ENCODE measurements around the gene FPGS.

FPGS gene

DNA sequence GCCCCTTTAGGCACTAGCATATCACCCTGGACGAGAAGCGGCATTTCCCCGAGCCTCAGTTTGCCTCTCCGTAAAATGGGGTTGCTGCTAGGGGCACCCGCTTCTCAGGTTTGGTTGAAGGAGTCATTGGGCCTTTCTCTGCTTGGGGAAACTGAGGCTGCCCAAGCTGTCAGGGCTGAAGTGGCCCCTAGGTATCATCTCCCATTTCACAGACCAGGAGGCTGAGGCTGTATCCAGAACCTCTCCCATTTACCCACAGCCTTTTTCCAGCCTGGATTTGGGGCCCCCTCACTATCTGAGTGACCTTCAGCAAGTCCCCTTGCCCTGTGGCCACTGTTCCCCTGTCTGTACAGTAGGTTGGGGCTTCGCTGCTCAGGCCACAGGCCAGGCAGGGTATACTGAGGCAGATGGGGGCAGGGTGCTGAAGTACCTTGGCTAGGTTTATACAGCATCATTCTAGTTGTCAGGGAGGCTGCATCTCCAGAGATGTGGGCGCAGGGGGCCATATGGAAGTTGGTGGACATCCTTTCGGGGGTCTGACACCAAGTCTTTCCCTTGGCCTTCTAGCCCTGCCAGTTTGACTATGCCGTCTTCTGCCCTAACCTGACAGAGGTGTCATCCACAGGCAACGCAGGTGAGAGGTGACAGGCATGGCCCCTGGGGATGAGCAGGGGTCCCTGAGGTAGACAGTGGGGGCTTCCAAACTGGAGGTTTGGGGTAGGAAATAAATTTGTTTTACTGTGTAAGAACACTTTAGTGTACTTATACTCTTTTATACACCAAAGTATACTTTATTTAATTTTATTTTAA lies 7.9 kb downstream of the FPGS start:
- TF ChIP-seq TAF1 (IDR thresholded peaks at IDR 0.05; ENCODE audit: borderline replicate concordance, insufficient read depth, low read length) = no peak
- TF ChIP-seq REST (IDR thresholded peaks at IDR 0.05; ENCODE audit: insufficient read depth in 1 of 2, low read depth in 2 of 2, low read length in 2 of 2) = no peak
- no peak for TF ChIP-seq FOXP2 (optimal IDR thresholded peaks at IDR 0.05; ENCODE audit: borderline replicate concordance, extremely low read depth, extremely low read length, insufficient read depth)
- TF ChIP-seq SIN3A (IDR thresholded peaks at IDR 0.05; ENCODE audit: borderline replicate concordance, insufficient read depth, low read length) = no peak
- no peak for TF ChIP-seq POLR2AphosphoS5 (IDR thresholded peaks at IDR 0.05; ENCODE audit: low read depth, low read length)

DNA sequence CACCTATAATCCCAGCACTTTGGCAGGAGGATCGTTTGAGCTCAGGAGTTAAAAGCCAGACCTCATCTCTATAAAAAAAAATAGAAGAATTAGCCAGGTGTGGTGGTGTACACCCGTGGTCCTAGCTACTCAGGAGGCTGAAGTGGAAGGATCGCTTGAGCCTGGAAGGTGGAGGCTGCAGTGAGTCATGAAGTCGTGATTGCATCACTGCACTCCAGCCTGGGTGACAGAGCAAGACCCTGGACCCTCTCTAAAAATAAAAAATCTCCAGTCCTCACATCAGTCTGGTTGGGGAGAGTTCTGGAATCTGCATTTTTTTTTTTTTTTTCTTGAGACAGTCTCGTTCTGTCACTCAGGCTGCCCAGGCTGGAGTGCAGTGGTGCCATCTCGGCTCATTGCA lies 9.3 kb downstream of the FPGS start:
- TF ChIP-seq POLR2AphosphoS5 (IDR thresholded peaks at IDR 0.05; ENCODE audit: low read depth, low read length) = no peak

- TF ChIP-seq FOXP2 (optimal IDR thresholded peaks at IDR 0.05; ENCODE audit: borderline replicate concordance, extremely low read depth, extremely low read length, insufficient read depth) (no peak), TAF1 (IDR thresholded peaks at IDR 0.05; ENCODE audit: borderline replicate concordance, insufficient read depth, low read length) (no peak), POLR2AphosphoS5 (IDR thresholded peaks at IDR 0.05; ENCODE audit: low read depth, low read length) (no peak), SIN3A (IDR thresholded peaks at IDR 0.05; ENCODE audit: borderline replicate concordance, insufficient read depth, low read length) (no peak), REST (IDR thresholded peaks at IDR 0.05; ENCODE audit: insufficient read depth in 1 of 2, low read depth in 2 of 2, low read length in 2 of 2) (no peak)
Observed at GRCh38 chr9:127812936-127813675, 10.4 kb downstream of the FPGS start.

- TF ChIP-seq POLR2AphosphoS5 (IDR thresholded peaks at IDR 0.05; ENCODE audit: low read depth, low read length) = 0 out of 2 replicates have a peak, but pooled peaks have one; percentile 7
- TF ChIP-seq SIN3A (IDR thresholded peaks at IDR 0.05; ENCODE audit: borderline replicate concordance, insufficient read depth, low read length) = no peak
Observed at GRCh38 chr9:127813686-127814226, 11.1 kb downstream of the FPGS start.

DNA sequence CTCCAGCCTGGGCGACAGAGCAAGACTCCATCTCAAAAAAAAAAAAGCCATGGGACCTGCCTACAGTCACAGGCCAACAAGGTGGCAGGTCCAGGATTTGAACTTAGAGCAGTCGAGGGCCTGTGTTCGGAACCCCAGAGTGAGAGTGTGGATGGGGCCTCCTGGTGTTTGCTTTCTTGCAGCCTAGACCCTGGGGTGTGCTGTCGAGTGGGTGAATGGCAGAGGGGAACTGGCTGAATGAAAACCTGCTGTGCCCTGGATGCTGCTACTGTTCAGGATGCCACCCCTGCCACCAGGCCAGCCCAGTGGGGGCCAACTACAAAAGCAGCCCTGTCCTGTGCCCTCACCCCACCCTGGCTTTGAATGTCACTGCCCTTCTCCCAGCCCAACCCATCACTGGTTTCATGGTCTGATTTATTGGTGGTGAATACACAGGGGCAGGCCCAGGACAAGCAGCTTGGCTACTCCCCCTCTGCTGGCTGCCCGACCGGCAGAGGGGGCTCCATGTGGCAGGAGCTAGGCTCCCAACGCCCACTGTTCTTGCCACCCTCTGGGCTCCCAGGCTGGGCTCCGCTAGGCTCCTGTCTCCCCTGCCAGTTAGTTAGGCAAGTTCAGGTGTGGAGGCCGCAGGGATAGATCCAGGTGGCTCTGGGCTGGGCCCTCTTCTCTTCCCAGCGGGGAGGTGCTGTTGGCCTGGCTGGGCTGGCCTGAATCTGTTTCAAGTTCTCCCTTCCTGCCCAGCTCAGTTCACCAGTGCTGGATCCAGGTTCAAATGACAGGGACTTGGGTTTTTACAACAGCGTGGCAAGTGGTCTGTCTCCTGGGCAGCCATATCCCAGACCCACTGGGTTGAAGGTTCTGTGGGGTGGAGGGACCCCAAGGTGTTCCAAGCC lies 12.2 kb downstream of the FPGS start:
- no peak for TF ChIP-seq TAF1 (IDR thresholded peaks at IDR 0.05; ENCODE audit: borderline replicate concordance, insufficient read depth, low read length)
- TF ChIP-seq REST (IDR thresholded peaks at IDR 0.05; ENCODE audit: insufficient read depth in 1 of 2, low read depth in 2 of 2, low read length in 2 of 2) = no peak
- no peak for TF ChIP-seq FOXP2 (optimal IDR thresholded peaks at IDR 0.05; ENCODE audit: borderline replicate concordance, extremely low read depth, extremely low read length, insufficient read depth)
- no peak for TF ChIP-seq SIN3A (IDR thresholded peaks at IDR 0.05; ENCODE audit: borderline replicate concordance, insufficient read depth, low read length)
- TF ChIP-seq POLR2AphosphoS5 (IDR thresholded peaks at IDR 0.05; ENCODE audit: low read depth, low read length) = no peak; the same call in 1 of the 2 replicates
